Measurements from ENCODE around the gene TNFRSF1A.

The TNFRSF1A gene

GRCh38 chr12:6374028-6374785, 32.3 kb upstream of the TNFRSF1A start:
- DNase-seq: no peak

- no peak for DNase-seq
Observed at GRCh38 chr12:6373022-6373787, 31.3 kb upstream of the TNFRSF1A start.

DNA sequence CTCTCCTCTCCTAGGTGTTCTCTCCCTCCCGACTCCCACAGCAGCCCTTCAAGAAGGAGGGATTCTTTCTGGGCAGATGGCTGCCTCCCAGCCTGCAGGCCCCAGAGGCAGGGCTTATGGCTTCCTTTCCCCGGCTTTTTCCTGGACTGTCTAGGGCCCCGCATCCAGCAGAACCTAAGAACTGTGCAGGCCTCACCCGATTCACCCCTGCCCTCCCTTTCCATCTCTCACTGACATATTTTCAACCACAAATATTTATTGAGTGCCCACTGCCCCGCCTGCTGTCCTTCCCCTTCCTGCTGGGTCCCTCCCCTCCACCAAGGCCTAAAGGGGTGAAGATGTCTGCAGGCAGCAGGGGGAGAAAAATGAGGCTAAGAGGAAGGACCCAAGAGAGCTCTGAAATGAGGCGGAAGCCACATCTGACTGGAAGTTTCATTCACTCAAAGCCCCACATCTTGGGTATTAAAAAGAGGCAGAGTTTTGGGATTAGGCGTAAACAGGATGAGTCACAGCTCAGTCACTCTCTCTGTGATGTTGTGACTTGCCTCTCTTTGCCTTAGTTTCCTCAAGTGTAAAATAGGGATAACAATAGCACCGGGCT, 30.6 kb upstream of the TNFRSF1A start:
- no peak for DNase-seq

GRCh38 chr12:6370994-6371754, 29.3 kb upstream of the TNFRSF1A start:
- no peak for DNase-seq

DNA sequence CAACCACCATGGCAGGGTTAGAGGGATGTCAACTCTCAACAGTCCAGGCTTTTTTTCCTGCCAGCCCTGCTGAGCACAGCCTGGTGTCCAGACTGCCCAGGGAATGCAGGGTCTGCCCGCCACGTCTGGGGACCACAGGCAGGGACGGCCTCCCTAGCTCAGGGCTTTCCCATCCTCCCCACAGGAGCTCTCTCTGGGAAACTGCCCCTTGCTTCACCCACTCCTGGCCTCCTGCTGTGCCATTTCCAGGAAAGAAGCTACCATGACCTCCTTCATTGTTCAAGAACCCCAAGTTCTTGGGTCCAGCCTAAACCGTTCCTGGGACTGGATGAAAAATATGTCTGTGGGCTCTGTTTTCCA, 28.7 kb upstream of the TNFRSF1A start:
- no peak for DNase-seq

GRCh38 chr12:6369916-6370575, 28.2 kb upstream of the TNFRSF1A start:
- no peak for DNase-seq

- DNase-seq: no peak
Observed at GRCh38 chr12:6368906-6369525, 27.1 kb upstream of the TNFRSF1A start.

DNA sequence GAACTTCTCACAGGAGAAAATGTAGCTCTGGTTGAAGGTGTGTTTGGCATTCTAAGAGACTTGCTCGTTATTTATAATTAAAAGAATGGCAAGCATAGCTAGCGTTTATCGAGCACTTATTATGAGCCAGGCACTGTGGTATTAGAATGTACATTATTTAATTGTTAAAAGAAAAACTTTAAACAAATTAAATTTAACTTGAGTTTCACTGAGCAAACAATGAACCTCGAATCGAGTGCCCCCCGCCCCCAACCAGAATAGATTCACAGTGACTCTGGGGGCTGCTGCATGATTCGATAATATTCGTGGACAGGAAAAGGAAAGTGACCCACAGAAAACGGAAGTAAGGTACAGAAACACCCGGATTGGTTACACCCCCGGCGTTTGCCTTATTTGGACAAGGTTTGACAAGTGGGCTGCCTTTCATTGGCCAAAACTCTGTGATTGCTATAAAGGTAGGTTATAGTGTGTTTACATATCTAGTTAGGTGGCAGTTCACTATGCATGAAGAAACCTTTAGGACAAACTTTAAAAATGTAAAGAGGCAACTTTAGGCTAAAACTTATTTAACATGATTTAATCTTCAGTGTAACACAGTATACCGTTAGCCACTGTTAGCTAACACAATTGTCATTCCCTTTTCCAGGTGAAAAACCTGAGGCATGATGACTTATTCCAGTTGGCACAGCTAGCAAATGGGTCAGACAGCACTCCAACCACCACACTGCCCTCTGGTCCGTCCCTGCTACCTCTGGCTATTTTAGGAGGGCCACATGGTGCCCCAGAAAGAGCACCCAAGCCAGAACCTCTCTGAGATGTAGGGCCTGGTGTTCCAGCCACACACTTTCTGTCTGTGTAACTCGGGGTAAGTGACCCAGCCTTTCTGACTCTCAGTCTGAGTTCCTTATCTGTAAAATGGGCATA, 26.4 kb upstream of the TNFRSF1A start:
- DNase-seq: no peak

GRCh38 chr12:6367065-6367968, 25.4 kb upstream of the TNFRSF1A start:
- DNase-seq: no peak

- no peak for DNase-seq
Observed at GRCh38 chr12:6364044-6364374, 22.1 kb upstream of the TNFRSF1A start.

- DNase-seq: no peak
Observed at GRCh38 chr12:6363330-6364043, 21.6 kb upstream of the TNFRSF1A start.

DNA sequence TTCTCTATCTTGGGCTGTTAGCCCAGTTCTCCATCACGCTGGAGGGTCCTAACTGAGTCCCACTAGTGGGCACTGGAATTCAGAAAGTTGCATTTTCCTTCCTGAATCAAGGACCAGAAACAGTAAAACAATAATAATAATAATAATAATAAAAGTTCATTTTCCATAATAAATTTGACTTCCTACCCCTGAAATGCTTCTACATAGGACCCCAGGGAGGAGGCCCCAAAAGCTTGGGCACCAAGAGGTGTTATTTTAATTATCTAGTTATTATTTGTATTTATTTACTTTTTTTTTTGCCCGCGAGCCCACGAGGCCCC, 21.1 kb upstream of the TNFRSF1A start:
- DNase-seq: no peak

GRCh38 chr12:6362403-6362802, 20.5 kb upstream of the TNFRSF1A start:
- DNase-seq: no peak

DNA sequence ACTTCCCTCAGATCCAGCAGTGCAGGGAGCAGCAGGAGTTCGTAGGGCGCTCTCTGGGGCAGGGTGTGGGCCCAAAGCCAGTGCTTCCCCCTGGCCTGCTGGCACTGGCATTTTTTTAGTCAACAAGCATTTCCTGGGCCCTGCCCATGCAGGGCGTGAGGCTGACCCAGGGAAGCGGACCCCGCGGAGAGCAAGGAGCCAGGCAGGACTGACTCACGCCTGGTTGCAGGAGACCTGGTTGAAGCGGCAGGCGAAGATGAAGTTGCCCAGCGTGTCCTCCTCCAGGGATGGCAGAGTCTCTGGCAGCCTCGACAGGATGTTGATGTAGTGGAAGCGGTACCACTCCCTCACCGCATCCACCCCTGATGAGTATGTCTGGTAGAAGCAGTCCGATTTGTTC, 20.0 kb upstream of the TNFRSF1A start:
- DNase-seq: no peak

- no peak for DNase-seq
Observed at GRCh38 chr12:6360578-6361490, 19.0 kb upstream of the TNFRSF1A start.

DNA sequence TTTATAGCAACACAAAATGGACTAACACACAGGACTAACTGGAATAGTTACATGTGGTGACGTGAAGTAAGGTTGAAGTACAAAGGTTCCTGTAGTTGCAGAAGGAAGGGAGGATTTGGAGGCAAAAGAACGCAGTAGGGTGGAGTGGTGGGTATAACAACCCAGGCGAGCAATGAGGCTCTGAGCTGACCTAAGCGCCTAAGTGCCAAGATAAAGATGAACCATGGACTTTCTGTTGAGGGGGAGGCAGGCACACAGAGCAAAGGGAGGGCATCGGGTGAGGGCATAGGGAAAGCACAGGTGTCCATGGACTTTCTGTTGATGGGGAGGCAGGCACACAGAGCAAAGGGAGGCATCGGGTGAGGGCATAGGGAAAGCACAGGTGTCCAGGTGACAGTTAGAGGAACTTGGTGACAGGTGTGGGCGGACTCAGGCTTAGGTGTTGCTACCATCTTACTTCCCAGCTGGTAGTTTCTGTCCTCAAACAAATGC, 18.2 kb upstream of the TNFRSF1A start:
- DNase-seq: no peak

GRCh38 chr12:6358881-6359280, 17.0 kb upstream of the TNFRSF1A start:
- DNase-seq: no peak

DNA sequence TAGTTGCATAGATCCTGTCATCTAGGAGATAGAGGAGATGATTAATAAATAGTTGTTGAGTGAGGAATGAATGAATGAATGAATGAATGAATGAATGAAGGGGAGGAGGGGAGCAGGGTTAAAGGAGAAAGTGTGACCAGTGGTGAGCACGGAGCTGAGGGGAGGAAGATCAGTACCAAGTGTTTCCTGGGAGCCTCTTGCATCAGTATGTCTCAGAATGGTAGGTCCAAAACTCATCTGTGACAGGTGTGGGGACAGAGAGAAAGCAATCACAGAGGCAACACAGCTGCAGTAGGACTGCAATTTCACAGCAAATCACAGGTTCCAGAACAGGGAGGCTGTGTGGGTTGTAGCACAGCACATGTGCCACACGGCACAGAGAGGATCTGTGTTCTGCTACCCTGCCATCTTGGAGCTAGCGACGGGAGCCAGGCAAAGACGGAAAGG, 14.5 kb upstream of the TNFRSF1A start:
- DNase-seq: no peak
